ENCODE results near the gene DNAH7.

DNA sequence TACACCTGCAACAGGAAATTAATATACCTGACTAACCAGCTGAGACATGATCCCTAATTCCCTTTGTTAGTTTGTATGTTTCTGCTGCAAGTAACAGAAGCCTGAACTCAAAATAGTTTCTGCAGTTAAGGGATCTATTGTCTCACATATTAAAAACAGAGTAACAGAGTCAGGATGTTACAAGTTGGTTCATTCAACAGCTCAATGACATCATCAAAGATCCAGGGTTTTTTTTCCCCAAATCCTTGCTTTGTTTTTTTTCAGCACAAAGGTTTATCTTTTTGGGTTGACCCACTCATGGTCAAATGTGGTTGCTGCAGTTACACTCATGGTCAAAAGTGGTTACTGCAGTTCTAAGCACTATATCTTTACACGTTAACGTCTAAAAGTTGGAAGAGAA, 35.0 kb upstream of the DNAH7 start:
- TF ChIP-seq POLR2A (IDR thresholded peaks at IDR 0.05) (no peak), EP300 (IDR thresholded peaks at IDR 0.05) (no peak)
- TF ChIP-seq, protein P1, sequence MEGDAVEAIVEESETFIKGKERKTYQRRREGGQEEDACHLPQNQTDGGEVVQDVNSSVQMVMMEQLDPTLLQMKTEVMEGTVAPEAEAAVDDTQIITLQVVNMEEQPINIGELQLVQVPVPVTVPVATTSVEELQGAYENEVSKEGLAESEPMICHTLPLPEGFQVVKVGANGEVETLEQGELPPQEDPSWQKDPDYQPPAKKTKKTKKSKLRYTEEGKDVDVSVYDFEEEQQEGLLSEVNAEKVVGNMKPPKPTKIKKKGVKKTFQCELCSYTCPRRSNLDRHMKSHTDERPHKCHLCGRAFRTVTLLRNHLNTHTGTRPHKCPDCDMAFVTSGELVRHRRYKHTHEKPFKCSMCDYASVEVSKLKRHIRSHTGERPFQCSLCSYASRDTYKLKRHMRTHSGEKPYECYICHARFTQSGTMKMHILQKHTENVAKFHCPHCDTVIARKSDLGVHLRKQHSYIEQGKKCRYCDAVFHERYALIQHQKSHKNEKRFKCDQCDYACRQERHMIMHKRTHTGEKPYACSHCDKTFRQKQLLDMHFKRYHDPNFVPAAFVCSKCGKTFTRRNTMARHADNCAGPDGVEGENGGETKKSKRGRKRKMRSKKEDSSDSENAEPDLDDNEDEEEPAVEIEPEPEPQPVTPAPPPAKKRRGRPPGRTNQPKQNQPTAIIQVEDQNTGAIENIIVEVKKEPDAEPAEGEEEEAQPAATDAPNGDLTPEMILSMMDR (IDR thresholded peaks at IDR 0.05): no peak

Data from tibial nerve (tissue), 4 donors.